Coronary artery (tissue), 2 donors: ENCODE results near the gene CNDP2.
A peak's percentile ranks its signal among the peaks of the same experiment; 100 is the strongest.

Experiments used
- DNase-seq: peaks from one replicate; pipeline ENCODE4 v3.0.0-alpha.2; 2017; ENCODE audit warnings: low spot score
- H3K27ac ChIP-seq, 2 donors: fragments of 200-600 bp; sonication (generic); one replicate each; pipeline ENCODE4 v1.5.1; 2016 to 2019
- H3K4me3 ChIP-seq: fragments of 200-600 bp; sonication (generic); 2 replicates; pipeline ENCODE4 v1.5.1; 2016; ENCODE audit warnings: mild to moderate bottlenecking, moderate library complexity
- TF ChIP-seq, protein P1 (sequence below): fragments of 200-600 bp; sonication (generic); IDR thresholded peaks from one replicate; pipeline ENCODE4 v1.5.1; 2019; ENCODE audit warnings: antibody characterized with exemption

The CNDP2 gene

GRCh38 chr18:74529378-74529777, 33.2 kb downstream of the CNDP2 start:
- no peak overlapping the region for H3K4me3 ChIP-seq
- TF ChIP-seq, protein P1, sequence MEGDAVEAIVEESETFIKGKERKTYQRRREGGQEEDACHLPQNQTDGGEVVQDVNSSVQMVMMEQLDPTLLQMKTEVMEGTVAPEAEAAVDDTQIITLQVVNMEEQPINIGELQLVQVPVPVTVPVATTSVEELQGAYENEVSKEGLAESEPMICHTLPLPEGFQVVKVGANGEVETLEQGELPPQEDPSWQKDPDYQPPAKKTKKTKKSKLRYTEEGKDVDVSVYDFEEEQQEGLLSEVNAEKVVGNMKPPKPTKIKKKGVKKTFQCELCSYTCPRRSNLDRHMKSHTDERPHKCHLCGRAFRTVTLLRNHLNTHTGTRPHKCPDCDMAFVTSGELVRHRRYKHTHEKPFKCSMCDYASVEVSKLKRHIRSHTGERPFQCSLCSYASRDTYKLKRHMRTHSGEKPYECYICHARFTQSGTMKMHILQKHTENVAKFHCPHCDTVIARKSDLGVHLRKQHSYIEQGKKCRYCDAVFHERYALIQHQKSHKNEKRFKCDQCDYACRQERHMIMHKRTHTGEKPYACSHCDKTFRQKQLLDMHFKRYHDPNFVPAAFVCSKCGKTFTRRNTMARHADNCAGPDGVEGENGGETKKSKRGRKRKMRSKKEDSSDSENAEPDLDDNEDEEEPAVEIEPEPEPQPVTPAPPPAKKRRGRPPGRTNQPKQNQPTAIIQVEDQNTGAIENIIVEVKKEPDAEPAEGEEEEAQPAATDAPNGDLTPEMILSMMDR, result no peak
- DNase-seq, result peak; percentile 9
- no peak overlapping the region for H3K27ac ChIP-seq

DNA sequence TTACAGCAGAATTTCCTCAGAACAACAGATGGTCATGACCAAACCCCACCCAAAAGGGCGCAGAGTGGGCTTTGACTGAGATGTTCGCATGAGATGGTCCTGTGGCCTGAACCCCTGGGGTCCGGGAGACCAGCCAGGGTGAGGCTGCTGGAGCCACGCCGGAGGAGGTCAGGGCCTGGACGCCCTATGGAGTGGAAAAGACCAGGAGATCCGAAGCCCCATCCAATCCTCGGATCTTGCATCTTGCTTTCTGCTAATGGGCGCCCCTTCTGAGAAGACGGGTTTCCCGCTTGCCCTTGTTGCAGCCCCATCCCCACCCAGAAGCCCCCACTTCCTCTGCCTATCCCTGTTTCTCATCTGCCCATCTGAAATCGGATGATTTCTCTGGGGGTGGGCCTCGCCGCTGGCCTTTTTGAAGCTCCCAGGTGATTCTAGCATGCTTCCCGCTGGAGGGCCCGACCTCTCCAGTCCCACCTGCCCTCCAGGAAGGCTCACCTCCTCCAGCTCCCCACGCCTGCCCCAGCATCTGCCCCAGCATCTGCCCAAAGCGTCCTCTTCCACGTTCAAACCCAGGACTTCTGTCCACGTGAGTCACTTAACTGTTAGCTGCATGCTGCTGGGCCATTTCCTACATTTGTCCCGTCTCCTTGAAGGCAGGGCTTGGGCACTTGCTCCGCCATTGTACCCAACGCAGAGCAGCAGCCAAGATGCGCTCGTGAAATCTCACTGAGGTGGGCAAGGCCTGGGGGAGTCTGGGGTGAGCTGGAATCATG, 33.8 kb downstream of the CNDP2 start:
- TF ChIP-seq, protein P1, result no peak
- peak; percentile 49 for DNase-seq
- Histone ChIP-seq H3K27ac (no peak overlapping the region), H3K4me3 (no peak overlapping the region)

GRCh38 chr18:74530584-74530862, 34.4 kb downstream of the CNDP2 start:
- no peak overlapping the region for H3K4me3 ChIP-seq
- no peak overlapping the region for H3K27ac ChIP-seq
- TF ChIP-seq, protein P1, result no peak
- DNase-seq, result peak; percentile 41

GRCh38 chr18:74531043-74531442, 34.9 kb downstream of the CNDP2 start:
- DNase-seq, result peak; percentile 46
- Histone ChIP-seq H3K27ac (no peak overlapping the region), H3K4me3 (no peak overlapping the region)
- TF ChIP-seq, protein P1, result no peak

DNA sequence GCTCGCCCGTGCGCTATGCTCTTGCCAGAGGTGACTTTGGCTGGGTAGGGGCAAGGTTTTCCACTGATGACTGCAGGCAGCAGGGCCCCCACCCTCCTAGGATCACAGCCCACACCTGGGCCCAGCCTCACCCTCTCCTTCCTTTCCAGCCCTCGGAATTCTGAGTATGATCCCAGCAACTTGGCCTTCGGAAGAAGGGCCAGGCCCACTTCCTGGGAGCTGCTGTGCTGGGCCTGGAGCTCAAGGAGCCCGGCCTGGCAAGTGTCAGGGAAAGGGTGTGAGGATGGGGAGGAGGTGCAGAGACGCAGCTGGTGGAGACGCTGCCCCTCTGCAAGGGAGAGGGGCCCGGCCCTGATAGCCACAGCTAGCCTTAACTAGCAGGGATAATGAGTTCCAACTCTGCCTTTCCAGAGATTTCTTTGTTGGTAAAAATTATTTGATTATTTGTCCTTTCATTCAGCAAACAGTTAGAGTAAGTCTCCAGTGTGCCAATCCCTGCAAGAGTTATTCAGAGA, 36.4 kb downstream of the CNDP2 start:
- H3K4me3 ChIP-seq, result no peak overlapping the region
- TF ChIP-seq, protein P1, result no peak
- DNase-seq, result peak; percentile 53
- H3K27ac ChIP-seq, result no peak overlapping the region

DNA sequence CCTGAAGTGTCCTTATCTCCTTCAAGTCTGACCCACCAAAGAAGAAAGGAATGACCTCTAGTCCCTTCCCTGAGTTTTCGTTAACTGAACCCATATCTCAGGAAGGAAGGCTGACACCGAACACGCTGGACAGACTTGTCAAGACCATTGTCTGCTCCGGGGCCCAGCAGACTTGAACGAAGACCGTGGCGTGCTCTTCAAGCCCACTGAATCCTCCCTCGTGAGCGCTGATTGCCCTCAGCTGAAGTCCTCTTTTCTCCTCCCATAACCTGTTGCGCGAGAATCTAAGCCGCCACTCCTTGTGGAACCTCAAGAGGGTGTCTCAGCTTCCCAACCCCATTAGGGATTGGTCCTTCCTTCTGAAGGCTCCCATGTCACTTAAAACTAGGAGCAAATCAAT, 37.5 kb downstream of the CNDP2 start:
- Histone ChIP-seq H3K27ac (no peak overlapping the region), H3K4me3 (no peak overlapping the region)
- peak; percentile 56 for DNase-seq
- TF ChIP-seq, protein P1, result no peak
